GM23338 (cell line): Measurements from ENCODE around the gene CCDC183. TPM values are rescaled to one million over a fixed set of nuclear protein-coding genes. Genes with fewer than 3 reads are reported as not detected.
A peak's percentile ranks its signal among the peaks of the same experiment; 100 is the strongest.
"Not testable (repeated sequence)": the region's sequence is repeated elsewhere in the genome, so short reads cannot be mapped to it uniquely, and the experiment has no call there.

Experiments
- ATAC-seq: fragments of 200-7000 bp; cut with Tn5 transposase; 3 replicates; pipeline ENCODE4 v1.9.1; 2020
- DNase-seq: peaks from one replicate; pipeline ENCODE4 v3.0.0-alpha.2; 2015; ENCODE audit warnings: low spot score
- H2AFZ ChIP-seq: fragments of 200-600 bp; sonication (generic); 2 replicates; pipeline ENCODE4 v1.8.0; 2016; ENCODE audit warnings: antibody characterized with exemption, mild to moderate bottlenecking, moderate library complexity
- H3F3A ChIP-seq: fragments of 200-600 bp; sonication (generic); replicated peaks from 2 replicates; pipeline ENCODE4 v1.8.0; 2017; ENCODE audit warnings: antibody characterized with exemption, mixed run types, low read depth
- H3K27ac ChIP-seq: fragments of 200-600 bp; sonication (generic); 2 replicates; pipeline ENCODE4 v1.6.1; 2016; ENCODE audit warnings: low read depth
- H3K27me3 ChIP-seq: fragments of 200-600 bp; sonication (generic); 2 replicates; pipeline ENCODE4 v1.8.0; 2016; ENCODE audit warnings: mild to moderate bottlenecking, mixed run types, moderate library complexity; ENCODE audit not compliant: insufficient read depth
- H3K36me3 ChIP-seq: fragments of 200-600 bp; sonication (generic); 2 replicates; pipeline ENCODE4 v1.8.0; 2016; ENCODE audit warnings: mild to moderate bottlenecking; ENCODE audit not compliant: insufficient read depth
- H3K4me1 ChIP-seq: fragments of 200-600 bp; sonication (generic); 2 replicates; pipeline ENCODE4 v1.8.0; 2016; ENCODE audit warnings: mild to moderate bottlenecking, moderate library complexity; ENCODE audit not compliant: insufficient read depth
- H3K4me2 ChIP-seq: fragments of 200-600 bp; sonication (generic); 2 replicates; pipeline ENCODE4 v1.7.1; 2017; ENCODE audit warnings: mixed run types
- H3K4me3 ChIP-seq: fragments of 200-600 bp; sonication (generic); 2 replicates; pipeline ENCODE4 v1.6.1; 2016; ENCODE audit warnings: mixed run types
- H3K79me2 ChIP-seq: fragments of 200-600 bp; sonication (generic); replicated peaks from 2 replicates; pipeline ENCODE4 v1.8.0; 2017; ENCODE audit warnings: mild to moderate bottlenecking; ENCODE audit not compliant: insufficient read depth
- H3K9me2 ChIP-seq: fragments of 200-600 bp; sonication (generic); 2 replicates; pipeline ENCODE4 v1.8.0; 2017; ENCODE audit not compliant: insufficient read depth
- H4K20me1 ChIP-seq: fragments of 200-600 bp; sonication (generic); replicated peaks from 2 replicates; pipeline ENCODE4 v1.8.0; 2017; ENCODE audit warnings: mild to moderate bottlenecking; ENCODE audit not compliant: insufficient read depth
- H3K27ac Mint-ChIP-seq: 2 replicates; pipeline ENCODE4 v1.8.0; 2020; ENCODE audit warnings: inconsistent platforms, mild to moderate bottlenecking, moderate library complexity, mixed read lengths
- H3K27me3 Mint-ChIP-seq: 3 replicates; pipeline ENCODE4 v1.8.0; 2022; ENCODE audit warnings: low read depth, mild to moderate bottlenecking, moderate library complexity, mixed read lengths, inconsistent platforms; ENCODE audit not compliant: insufficient read depth, poor library complexity
- H3K36me3 Mint-ChIP-seq: 3 replicates; pipeline ENCODE4 v1.8.0; 2021; ENCODE audit warnings: low read depth, mild to moderate bottlenecking, inconsistent platforms, moderate library complexity, mixed read lengths
- H3K4me1 Mint-ChIP-seq: 3 replicates; pipeline ENCODE4 v1.8.0; 2020; ENCODE audit warnings: mild to moderate bottlenecking, inconsistent platforms, mixed read lengths
- H3K4me3 Mint-ChIP-seq: 3 replicates; pipeline ENCODE4 v1.8.0; 2021; ENCODE audit warnings: moderate library complexity, mild to moderate bottlenecking, inconsistent platforms, mixed read lengths
- H3K9me3 Mint-ChIP-seq: 3 replicates; pipeline ENCODE4 v1.8.0; 2020; ENCODE audit warnings: moderate library complexity, mild to moderate bottlenecking, inconsistent platforms, mixed read lengths
- CREB1 ChIP-seq: fragments of 250-450 bp; sonication (Bioruptor Pico); IDR thresholded peaks from 2 replicates; pipeline ENCODE4 v1.5.0; 2020; ENCODE audit warnings: low read depth, mild to moderate bottlenecking, moderate library complexity
- ZNF462 ChIP-seq: fragments of 250-450 bp; sonication (Bioruptor Pico); IDR thresholded peaks from 2 replicates; pipeline ENCODE4 v1.5.0; 2020; ENCODE audit warnings: mild to moderate bottlenecking, moderate library complexity
- polyA plus RNA-seq: library from polyadenylated mRNA; unstranded; fragments of >200 nt; fragmentation: Nextera tagmentation; extraction: Ambion mirVana; gene quantifications from 2 replicates; pipeline ENCODE4 v1.2.1, GENCODE V29; 2016
- total RNA-seq: library from RNA; depleted of rRNA; stranded (reverse); fragments of >200 nt; shearing (Covaris generic); gene quantifications from 2 replicates; pipeline ENCODE4 v1.2.3, GENCODE V29; 2014

The CCDC183 gene
- total and polyA plus RNA-seq, 2 experiments from 2014 or later, result 1.1 to 1.2 TPM

GRCh38 chr9:136787690-136788400, 8.3 kb upstream of the CCDC183 start (continued):
- TF ChIP-seq ZNF462 (CRISPR knock-in tag), result no peak
- TF ChIP-seq CREB1 (CRISPR knock-in tag), result 0 out of 2 replicates have a peak, but pooled peaks have one; percentile 28

- not testable (repeated sequence) for H3K36me3 Mint-ChIP-seq, DNase-seq, H3K9me3 Mint-ChIP-seq, H3K4me3 ChIP-seq, H3K27ac Mint-ChIP-seq, H3K79me2 ChIP-seq, H3K36me3 ChIP-seq, H3K4me2 ChIP-seq, H3K27ac ChIP-seq, H3K9me2 ChIP-seq, H3F3A ChIP-seq, H3K4me1 ChIP-seq, H3K4me3 Mint-ChIP-seq, H2AFZ ChIP-seq, H3K27me3 ChIP-seq, ATAC-seq
- H3K27me3 Mint-ChIP-seq, result peaks cover 13% of the 10 kb centered on the region
- H4K20me1 ChIP-seq, result peaks cover 14% of the 10 kb centered on the region
- H3K4me1 Mint-ChIP-seq, result peaks cover 16% of the 10 kb centered on the region
Measured at GRCh38 chr9:136788644-136789522, 7.3 kb upstream of the CCDC183 start.
